GM12891 (cell line): Measurements from ENCODE around the gene TPRKB.

Experiments used
- POLR2A ChIP-seq: IDR thresholded peaks from 2 replicates; pipeline ENCODE4 v1.6.1; 2011; ENCODE audit warnings: low read depth, low read length, control low read depth
- SPI1 ChIP-seq: IDR thresholded peaks from 2 replicates; pipeline ENCODE4 v1.6.1; 2011; ENCODE audit warnings: low read depth, low read length, control low read depth
- TAF1 ChIP-seq: IDR thresholded peaks from 2 replicates; pipeline ENCODE4 v1.6.1; 2011; ENCODE audit warnings: low read depth, low read length, control low read depth

DNA sequence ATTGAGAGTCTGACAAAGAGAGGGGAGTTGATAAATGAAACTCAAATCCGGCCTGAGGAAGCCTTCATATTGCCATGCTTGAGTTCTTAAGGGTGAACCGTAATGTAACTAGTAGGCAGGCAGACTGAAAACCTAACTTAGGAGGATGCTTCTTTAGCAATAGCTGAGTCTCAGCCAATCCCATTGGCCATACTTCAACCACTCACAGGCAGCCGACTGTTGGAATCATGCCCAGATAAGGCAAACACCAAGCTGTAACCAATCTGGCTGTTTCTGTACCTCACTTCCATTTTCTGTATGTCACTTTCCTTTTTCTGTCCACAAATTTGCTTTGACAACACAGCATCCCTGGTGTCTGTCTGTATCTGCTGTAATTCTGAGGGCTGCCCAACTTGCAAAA is 39.5 kb downstream of the TPRKB start:
- no peak for TF ChIP-seq POLR2A
- TF ChIP-seq TAF1, result no peak
- TF ChIP-seq SPI1, result no peak
